A673 (cell line): ENCODE measurements around the gene NREP.

Source experiments
- CTCF ChIP-seq: fragments of 300-800, 200-600 bp; sonication (generic); conservative IDR thresholded peaks from 2 replicates; pipeline ENCODE4 v1.5.1; 2017; ENCODE audit warnings: low read depth, mild to moderate bottlenecking, antibody characterized with exemption, low read length, moderate library complexity, mixed read lengths
- EZH2 ChIP-seq: fragments of 200-600 bp; sonication (generic); IDR thresholded peaks from 2 replicates; pipeline ENCODE4 v1.6.1; 2017; ENCODE audit warnings: borderline replicate concordance, low read depth, mild to moderate bottlenecking, mixed read lengths, antibody characterized with exemption, low read length; ENCODE audit not compliant: poor library complexity, severe bottlenecking

GRCh38 chr5:111757355-111758283 lies 625 bp upstream of the NREP start:
- 0 out of 2 replicates have a peak, but pooled peaks have one; percentile 34 for TF ChIP-seq CTCF
- TF ChIP-seq EZH2, result no peak
